ENCODE results near the gene UGT3A1. TPM values are rescaled to one million over a fixed set of nuclear protein-coding genes. Genes with fewer than 3 reads are reported as not detected.

UGT3A1 gene
- total RNA-seq, 6 experiments from 2014 or later = 14.7 to 62.1 (median 30.3) TPM

GRCh38 chr5:35999547-35999946 is 8.4 kb upstream of the UGT3A1 start:
- H3K4me1 ChIP-seq = peaks cover 0 to 15% (median 8%) of the 10 kb centered on the region in 4 donors
- WGBS (ENCODE audit: insufficient coverage, low coverage, low lambda C conversion rate, missing lambda C conversion rate) = 31% methylated on average over 1 of the region's 1 CpG
- peak in 1 of 3 donors; percentile 55 for DNase-seq
- H3K36me3 ChIP-seq = no peaks in the 10 kb centered on the region
- no peaks in the 10 kb centered on the region for H3K9me3 ChIP-seq
- ATAC-seq = peak; percentile 66 to 89 (median 82)
- intact Hi-C loops (cut with DNase I) = no loop called here
- no peak for TF ChIP-seq POLR2A (IDR thresholded peaks at IDR 0.05)
- peak in 1 of 4 donors; percentile 23 for TF ChIP-seq CTCF (IDR thresholded peaks at IDR 0.05)
- H3K27ac ChIP-seq = peak overlapping the region; percentile 37 to 61 (median 44)
- no peak overlapping the region for H3K4me3 ChIP-seq
- H3K27me3 ChIP-seq = no peaks in the 10 kb centered on the region

DNA sequence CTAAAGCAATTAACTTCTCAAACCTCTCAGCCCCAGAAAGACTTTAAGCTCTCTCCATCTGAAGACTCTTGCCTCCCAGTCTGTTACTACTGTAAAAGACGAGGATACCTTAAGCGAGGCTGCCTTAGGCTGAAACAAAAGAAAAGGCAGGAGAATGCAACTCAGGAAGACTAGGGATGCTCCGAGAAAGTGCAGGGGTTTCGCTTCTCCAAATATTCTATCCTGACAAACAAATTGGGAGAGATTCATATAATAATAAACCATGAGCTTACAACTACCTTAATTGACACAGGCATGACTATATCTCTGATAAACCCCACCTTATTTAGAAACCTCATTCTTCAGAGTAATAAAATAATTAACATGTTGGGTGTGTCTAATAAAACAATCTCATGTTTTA is 4.9 kb upstream of the UGT3A1 start:
- intact Hi-C loops (cut with DNase I) = no loop called here
- Histone ChIP-seq H3K27me3 (no peaks in the 10 kb centered on the region), H3K36me3 (no peaks in the 10 kb centered on the region), H3K4me1 (peaks cover 0 to 15% (median 8%) of the 10 kb centered on the region in 4 donors), H3K4me3 (no peak overlapping the region), H3K9me3 (no peaks in the 10 kb centered on the region), H3K27ac (no peak overlapping the region)
- TF ChIP-seq CTCF (IDR thresholded peaks at IDR 0.05) (no peak), POLR2A (IDR thresholded peaks at IDR 0.05) (no peak)
- WGBS (ENCODE audit: insufficient coverage, low coverage, low lambda C conversion rate, missing lambda C conversion rate) = 89% methylated on average over 4 of the region's 4 CpGs
- DNase-seq (no peak), ATAC-seq (no peak)

GRCh38 chr5:35990520-35990919 is 670 bp downstream of the UGT3A1 start:
- no peaks in the 10 kb centered on the region for H3K27me3 ChIP-seq
- intact Hi-C loops (cut with DNase I) = no loop called here
- TF ChIP-seq CTCF (IDR thresholded peaks at IDR 0.05) = no peak
- no peak for TF ChIP-seq POLR2A (IDR thresholded peaks at IDR 0.05)
- H3K27ac ChIP-seq = peak overlapping the region; percentile 66 to 86 (median 75)
- H3K4me3 ChIP-seq = peak overlapping the region; percentile 54 to 61 (median 55)
- H3K36me3 ChIP-seq = no peaks in the 10 kb centered on the region
- whole genome bisulfite sequencing (ENCODE audit: insufficient coverage, low coverage, low lambda C conversion rate, missing lambda C conversion rate) = 18% methylated on average over 7 of the region's 12 CpGs
- DNase-seq (peak; percentile 50 to 76 (median 63)), ATAC-seq (peak; percentile 65 to 79 (median 74))
- no peaks in the 10 kb centered on the region for H3K9me3 ChIP-seq
- no peaks in the 10 kb centered on the region for H3K4me1 ChIP-seq

DNA sequence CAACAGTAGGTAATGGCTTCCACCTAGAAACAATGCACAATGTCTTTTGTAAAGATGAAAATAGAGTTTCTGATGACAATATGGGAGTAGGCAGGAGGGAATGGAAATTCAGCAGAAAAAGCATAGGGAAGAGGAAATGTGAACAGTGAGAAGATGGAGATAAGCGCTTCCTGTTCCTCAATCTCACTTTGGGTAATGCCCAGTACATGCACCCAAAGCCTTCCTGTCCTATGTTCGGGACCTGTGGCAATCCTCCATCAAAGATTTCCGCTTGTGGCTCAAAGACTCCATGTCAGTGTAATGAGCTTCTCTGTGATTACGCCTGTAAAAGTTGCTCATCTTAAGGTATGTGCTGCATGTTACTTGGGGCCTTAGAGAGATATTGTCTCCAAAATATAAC is 2.7 kb downstream of the UGT3A1 start:
- no peak for ATAC-seq
- Histone ChIP-seq H3K4me1 (no peaks in the 10 kb centered on the region), H3K4me3 (no peak overlapping the region), H3K9me3 (no peaks in the 10 kb centered on the region), H3K27me3 (no peaks in the 10 kb centered on the region), H3K27ac (no peak overlapping the region), H3K36me3 (no peaks in the 10 kb centered on the region)
- intact Hi-C loops (cut with DNase I) = no loop called here
- TF ChIP-seq CTCF (IDR thresholded peaks at IDR 0.05) = no peak
- no peak for DNase-seq
- WGBS (ENCODE audit: insufficient coverage, low coverage, low lambda C conversion rate, missing lambda C conversion rate) = 50% methylated on average over 3 of the region's 4 CpGs

DNA sequence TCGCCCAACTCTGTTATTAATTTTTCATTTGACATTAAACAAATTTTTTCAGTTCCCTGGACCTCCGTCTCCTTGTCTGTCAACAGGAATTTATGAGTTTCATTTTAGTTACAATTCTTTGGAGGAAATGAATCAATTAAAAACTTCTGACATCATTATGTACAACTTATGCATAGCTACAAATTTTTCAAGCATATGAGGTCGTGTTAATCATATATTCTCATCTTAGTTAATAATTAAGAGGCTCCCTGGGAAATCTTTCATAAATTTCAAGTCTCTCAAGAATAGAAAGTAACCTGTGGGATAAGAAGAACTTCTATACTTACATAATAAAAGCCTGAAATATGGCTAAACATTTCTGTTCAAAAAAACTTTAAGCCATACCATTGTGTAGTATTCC is 3.4 kb downstream of the UGT3A1 start:
- no peaks in the 10 kb centered on the region for H3K27me3 ChIP-seq
- H3K36me3 ChIP-seq = no peaks in the 10 kb centered on the region
- 45% methylated on average over 3 of the region's 3 CpGs for WGBS (ENCODE audit: insufficient coverage, low coverage, low lambda C conversion rate, missing lambda C conversion rate)
- no peak overlapping the region for H3K4me3 ChIP-seq
- H3K9me3 ChIP-seq = no peaks in the 10 kb centered on the region
- TF ChIP-seq CTCF (IDR thresholded peaks at IDR 0.05) = no peak
- no peak for TF ChIP-seq POLR2A (IDR thresholded peaks at IDR 0.05)
- ATAC-seq = no peak
- intact Hi-C loops (cut with DNase I) = no loop called here
- no peak for DNase-seq
- no peaks in the 10 kb centered on the region for H3K4me1 ChIP-seq
- H3K27ac ChIP-seq = no peak overlapping the region
